Lung (tissue), 12 donors: ENCODE measurements around the gene ATRIP. TPM values are rescaled to one million over a fixed set of nuclear protein-coding genes. Genes with fewer than 3 reads are reported as not detected.

Source experiments
- ATAC-seq: fragments of 200-7000 bp; cut with Tn5 transposase; one replicate; pipeline ENCODE4 v1.9.1; 2020; ENCODE audit warnings: moderate number of reproducible peaks; ENCODE audit not compliant: insufficient read depth, low FRiP score
- DNase-seq, 3 donors: peaks; one replicate each; pipeline ENCODE4 v3.0.0-alpha.2; 2013 to 2017
- H3K27ac ChIP-seq, 2 donors: one replicate each; pipeline ENCODE4 v1.5.1; 2013; ENCODE audit warnings: mild to moderate bottlenecking in 2 of 2, moderate library complexity in 2 of 2, control low read depth in 1 of 2, inconsistent platforms in 1 of 2, low read depth in 1 of 2, low read length in 1 of 2
- H3K27me3 ChIP-seq, 3 donors: one replicate each; pipeline ENCODE4 v1.5.1; 2013; ENCODE audit warnings: low read length in 2 of 3; ENCODE audit not compliant: control insufficient read depth in 3 of 3, insufficient read depth in 3 of 3
- H3K36me3 ChIP-seq, 4 donors: one replicate each; pipeline ENCODE4 v1.5.1; 2013; ENCODE audit warnings: low read length in 4 of 4, mild to moderate bottlenecking in 1 of 4, moderate library complexity in 1 of 4; ENCODE audit not compliant: control insufficient read depth in 4 of 4, insufficient read depth in 4 of 4
- H3K4me1 ChIP-seq, 5 donors: one replicate each; pipeline ENCODE4 v1.5.1; 2013; ENCODE audit warnings: low read length in 5 of 5, mild to moderate bottlenecking in 2 of 5, moderate library complexity in 1 of 5; ENCODE audit not compliant: control insufficient read depth in 5 of 5, insufficient read depth in 5 of 5
- H3K4me3 ChIP-seq: one replicate; pipeline ENCODE4 v1.5.1; 2013; ENCODE audit warnings: mild to moderate bottlenecking, control low read depth, moderate library complexity
- H3K9ac ChIP-seq, 2 donors: one replicate each; pipeline ENCODE4 v1.5.1; 2013; ENCODE audit warnings: low read length in 2 of 2, control low read depth in 1 of 2; ENCODE audit not compliant: insufficient read depth in 1 of 2
- H3K9me3 ChIP-seq, 4 donors: one replicate each; pipeline ENCODE4 v1.5.1; 2013; ENCODE audit warnings: low read length in 3 of 4, mild to moderate bottlenecking in 1 of 4, moderate library complexity in 1 of 4; ENCODE audit not compliant: control insufficient read depth in 4 of 4, insufficient read depth in 3 of 4
- WGBS, 2 donors: extraction: QIAGEN DNeasy Blood & Tissue Kit; methylation state at CpG; one replicate each; pipeline ENCODE4 v1.1.7; 2013; 5-methylcytosine and 5-hydroxymethylcytosine counted together
- polyA plus RNA-seq, 2 donors: library from polyadenylated mRNA; stranded (reverse); fragments of 200-250 nt; gene quantifications; one replicate each; pipeline ENCODE4 v1.2.1, GENCODE V29; 2013
- total RNA-seq, 2 donors: library from RNA; depleted of rRNA in 1 of 2; stranded (reverse); fragments of >200 nt in 1 of 2; gene quantifications; one replicate each; pipeline ENCODE4 v1.2.1, GENCODE V29; 2014 to 2021
- TF ChIP-seq, protein P1 (sequence below): IDR thresholded peaks from 2 replicates; pipeline ENCODE4 v1.5.1; 2012; ENCODE audit warnings: mild to moderate bottlenecking; ENCODE audit errors: control extremely low read depth, extremely low read depth
- donor health status: control.
- donor health status: control.
- donor health status: Bipolar disorder and iron deficiency.
- donor health status: healthy.
- donor health status: DM: yes; HTN: yes; CAD: no.

ATRIP gene
- total and polyA plus RNA-seq, 4 donors: 4.8 to 7.6 (median 6.3) TPM

DNA sequence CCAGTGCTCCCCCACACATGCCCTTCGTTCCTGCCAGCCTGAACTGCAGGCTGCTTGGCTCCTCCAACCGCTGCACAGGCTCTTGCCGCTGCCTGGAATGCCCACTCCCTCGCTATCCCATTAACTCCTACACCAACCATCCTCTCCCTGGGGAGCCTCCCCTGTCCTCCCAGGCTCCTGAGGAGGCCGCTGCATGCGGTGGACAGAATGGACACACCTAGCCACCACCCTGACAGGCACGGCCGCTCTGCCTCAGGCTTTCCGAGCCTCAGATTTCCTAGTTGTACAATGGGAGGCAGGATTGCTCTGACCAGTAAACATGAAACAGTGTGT, 18.9 kb upstream of the ATRIP start:
- H3K27ac ChIP-seq: peak overlapping the region; percentile 42 to 95
- H3K9ac ChIP-seq: peak overlapping the region in 1 of 2 donors; percentile 75
- H3K27me3 ChIP-seq: no peaks in the 10 kb centered on the region
- H3K9me3 ChIP-seq: no peaks in the 10 kb centered on the region
- 72 to 94% methylated on average over 9 of the region's 9 CpGs for WGBS, 2 donors
- peaks cover 0 to 12% (median 7%) of the 10 kb centered on the region in 4 donors for H3K36me3 ChIP-seq
- ATAC-seq (no peak), DNase-seq (no peak)
- no peak overlapping the region for H3K4me3 ChIP-seq
- TF ChIP-seq, protein P1, sequence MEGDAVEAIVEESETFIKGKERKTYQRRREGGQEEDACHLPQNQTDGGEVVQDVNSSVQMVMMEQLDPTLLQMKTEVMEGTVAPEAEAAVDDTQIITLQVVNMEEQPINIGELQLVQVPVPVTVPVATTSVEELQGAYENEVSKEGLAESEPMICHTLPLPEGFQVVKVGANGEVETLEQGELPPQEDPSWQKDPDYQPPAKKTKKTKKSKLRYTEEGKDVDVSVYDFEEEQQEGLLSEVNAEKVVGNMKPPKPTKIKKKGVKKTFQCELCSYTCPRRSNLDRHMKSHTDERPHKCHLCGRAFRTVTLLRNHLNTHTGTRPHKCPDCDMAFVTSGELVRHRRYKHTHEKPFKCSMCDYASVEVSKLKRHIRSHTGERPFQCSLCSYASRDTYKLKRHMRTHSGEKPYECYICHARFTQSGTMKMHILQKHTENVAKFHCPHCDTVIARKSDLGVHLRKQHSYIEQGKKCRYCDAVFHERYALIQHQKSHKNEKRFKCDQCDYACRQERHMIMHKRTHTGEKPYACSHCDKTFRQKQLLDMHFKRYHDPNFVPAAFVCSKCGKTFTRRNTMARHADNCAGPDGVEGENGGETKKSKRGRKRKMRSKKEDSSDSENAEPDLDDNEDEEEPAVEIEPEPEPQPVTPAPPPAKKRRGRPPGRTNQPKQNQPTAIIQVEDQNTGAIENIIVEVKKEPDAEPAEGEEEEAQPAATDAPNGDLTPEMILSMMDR: no peak
- peaks cover 0 to 49% (median 24%) of the 10 kb centered on the region in 5 donors for H3K4me1 ChIP-seq

DNA sequence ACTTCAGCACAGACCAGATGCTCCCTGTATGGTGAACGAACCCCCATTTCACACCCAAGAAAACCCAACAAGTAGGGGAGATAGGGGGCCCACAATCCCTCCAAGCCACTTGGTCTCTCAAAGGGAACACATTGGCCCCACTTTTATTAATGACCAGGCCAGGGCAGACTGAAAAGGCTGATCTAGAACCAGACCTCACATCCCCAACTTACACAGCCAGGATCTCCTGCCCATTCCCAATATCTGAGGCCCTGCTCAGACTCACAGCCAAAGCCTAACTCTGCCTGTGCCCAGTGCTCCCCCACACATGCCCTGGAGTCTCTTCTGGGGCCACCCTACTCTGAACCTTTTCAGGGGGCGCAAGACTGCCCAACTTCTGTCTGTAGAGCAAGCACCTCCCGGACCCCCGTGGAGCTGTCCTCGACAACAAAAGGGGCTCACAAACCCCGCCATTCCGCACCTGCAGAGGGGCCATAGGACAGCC, 18.4 kb upstream of the ATRIP start:
- 61 to 81% methylated on average over 7 of the region's 7 CpGs for WGBS, 2 donors

DNA sequence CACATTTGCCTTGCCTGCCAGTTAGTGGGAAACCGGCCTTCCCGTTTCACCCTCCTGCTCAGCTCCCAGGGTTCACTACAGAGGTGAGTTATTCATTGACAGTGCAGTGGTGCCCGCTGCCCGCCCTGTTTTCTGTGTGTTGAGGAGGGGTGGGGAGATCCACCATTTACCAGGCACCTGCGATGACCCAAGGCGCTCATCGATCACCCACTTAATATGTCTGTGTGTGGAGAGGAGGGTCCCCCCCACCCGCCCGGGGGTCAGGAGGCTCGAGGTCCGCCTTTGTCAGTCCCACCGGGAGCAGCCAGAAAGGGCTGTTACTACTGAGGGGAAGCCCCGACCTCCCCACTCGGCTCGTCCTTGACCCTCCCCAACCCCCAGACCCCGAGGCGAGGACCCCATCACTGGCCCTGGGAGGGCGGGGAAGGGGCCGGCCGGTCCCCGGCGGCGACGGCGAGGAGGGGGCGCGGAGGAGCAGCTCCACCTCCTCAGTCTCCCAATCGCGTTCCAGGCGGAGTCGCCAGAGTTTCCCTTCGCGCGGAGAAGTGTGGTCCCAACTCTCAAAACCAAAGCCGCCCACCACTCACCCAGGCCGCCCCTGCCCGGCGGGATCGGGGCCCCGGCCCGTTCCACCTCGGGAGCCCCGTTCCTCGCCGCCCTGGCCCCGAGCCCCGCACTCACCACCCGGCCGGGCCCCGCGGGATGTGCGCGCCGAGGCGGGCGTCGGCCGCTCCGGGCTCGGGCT, 17.8 kb upstream of the ATRIP start:
- TF ChIP-seq, protein P1: no peak
- peak; percentile 80 to 82 (median 82) for DNase-seq
- H3K4me1 ChIP-seq: peaks cover 0 to 49% (median 24%) of the 10 kb centered on the region in 5 donors
- H3K9me3 ChIP-seq: no peaks in the 10 kb centered on the region
- H3K27me3 ChIP-seq: no peaks in the 10 kb centered on the region
- peak overlapping the region; percentile 89 to 95 for H3K27ac ChIP-seq
- 4 to 9% methylated on average over 34 to 60 of the region's 60 CpGs for WGBS, 2 donors
- H3K4me3 ChIP-seq: peak overlapping the region; percentile 57
- H3K9ac ChIP-seq: peak overlapping the region; percentile 3 to 75
- ATAC-seq: peak; percentile 6
- H3K36me3 ChIP-seq: peaks cover 0 to 18% (median 15%) of the 10 kb centered on the region in 4 donors

More for the DNA sequence above, 18.4 kb upstream of the ATRIP start:
- H3K27ac ChIP-seq: peak overlapping the region; percentile 42 to 95
- peaks cover 0 to 49% (median 24%) of the 10 kb centered on the region in 5 donors for H3K4me1 ChIP-seq
- TF ChIP-seq, protein P1: no peak
- no peaks in the 10 kb centered on the region for H3K27me3 ChIP-seq
- H3K9me3 ChIP-seq: no peaks in the 10 kb centered on the region
- H3K9ac ChIP-seq: peak overlapping the region; percentile 3 to 75
- ATAC-seq (no peak), DNase-seq (peak in 1 of 3 donors; percentile 10)
- peaks cover 0 to 16% (median 11%) of the 10 kb centered on the region in 4 donors for H3K36me3 ChIP-seq
- H3K4me3 ChIP-seq: no peak overlapping the region
